Measurements from ENCODE around the gene PTGIS.

The PTGIS gene

DNA sequence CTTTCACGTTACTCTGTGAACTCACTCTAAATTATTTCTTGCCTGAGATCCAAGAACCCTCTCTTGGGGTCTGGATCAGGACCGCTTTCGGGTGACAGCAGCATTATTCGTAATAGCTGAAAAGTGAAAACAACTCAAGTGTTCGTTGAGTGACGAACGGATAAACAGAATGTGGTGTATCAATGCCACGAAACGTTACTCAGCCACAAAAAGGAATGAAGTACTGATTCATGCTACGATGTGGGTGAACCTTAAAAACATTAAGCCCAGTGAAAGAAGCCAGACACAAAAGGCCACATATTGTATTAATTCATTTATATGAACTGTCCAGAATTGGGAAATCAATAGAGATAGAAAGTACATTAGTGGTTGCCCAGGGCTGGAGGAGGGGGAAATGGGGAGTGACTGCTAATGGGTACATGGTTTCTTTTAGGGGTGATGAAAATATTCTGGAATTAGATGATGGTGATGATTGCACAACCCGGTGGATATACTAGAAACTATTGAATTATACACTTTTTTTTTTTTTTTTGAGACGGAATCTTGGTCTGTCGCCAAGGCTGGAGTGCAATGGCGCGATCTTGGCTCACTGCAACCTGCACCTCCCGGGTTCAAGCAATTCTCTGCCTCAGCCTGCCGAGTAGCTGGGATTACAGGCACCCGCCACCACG lies 8.4 kb downstream of the PTGIS start:
- no peak overlapping the region for H3K4me3 ChIP-seq (ENCODE audit: low read length)
- TF ChIP-seq, protein P1, sequence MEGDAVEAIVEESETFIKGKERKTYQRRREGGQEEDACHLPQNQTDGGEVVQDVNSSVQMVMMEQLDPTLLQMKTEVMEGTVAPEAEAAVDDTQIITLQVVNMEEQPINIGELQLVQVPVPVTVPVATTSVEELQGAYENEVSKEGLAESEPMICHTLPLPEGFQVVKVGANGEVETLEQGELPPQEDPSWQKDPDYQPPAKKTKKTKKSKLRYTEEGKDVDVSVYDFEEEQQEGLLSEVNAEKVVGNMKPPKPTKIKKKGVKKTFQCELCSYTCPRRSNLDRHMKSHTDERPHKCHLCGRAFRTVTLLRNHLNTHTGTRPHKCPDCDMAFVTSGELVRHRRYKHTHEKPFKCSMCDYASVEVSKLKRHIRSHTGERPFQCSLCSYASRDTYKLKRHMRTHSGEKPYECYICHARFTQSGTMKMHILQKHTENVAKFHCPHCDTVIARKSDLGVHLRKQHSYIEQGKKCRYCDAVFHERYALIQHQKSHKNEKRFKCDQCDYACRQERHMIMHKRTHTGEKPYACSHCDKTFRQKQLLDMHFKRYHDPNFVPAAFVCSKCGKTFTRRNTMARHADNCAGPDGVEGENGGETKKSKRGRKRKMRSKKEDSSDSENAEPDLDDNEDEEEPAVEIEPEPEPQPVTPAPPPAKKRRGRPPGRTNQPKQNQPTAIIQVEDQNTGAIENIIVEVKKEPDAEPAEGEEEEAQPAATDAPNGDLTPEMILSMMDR (conservative IDR thresholded peaks at IDR 0.05; ENCODE audit: low read depth, low read length), result no peak
- DNase-seq (ENCODE audit: low read depth), result no peak

DNA sequence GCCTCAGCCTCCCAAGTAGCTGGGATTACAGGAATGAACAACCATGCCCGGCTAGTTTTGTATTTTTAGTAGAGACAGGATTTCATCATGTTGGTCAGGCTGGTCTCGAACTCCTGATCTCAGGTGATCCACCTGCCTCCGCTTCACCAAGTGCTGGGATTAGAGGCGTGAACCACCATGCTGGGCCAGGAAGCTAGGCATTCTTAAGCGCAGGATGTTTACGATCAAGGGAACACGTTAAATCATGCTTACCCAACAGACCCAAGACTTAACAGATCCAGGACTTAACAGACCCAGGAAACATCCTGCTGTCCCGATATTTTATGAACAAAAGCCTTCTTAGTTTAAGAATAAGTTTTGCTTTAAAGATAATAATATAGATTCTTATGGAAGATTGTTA lies 9.1 kb downstream of the PTGIS start:
- TF ChIP-seq, protein P1 (conservative IDR thresholded peaks at IDR 0.05; ENCODE audit: low read depth, low read length), result no peak
- no peak for DNase-seq (ENCODE audit: low read depth)
- H3K4me3 ChIP-seq (ENCODE audit: low read length), result no peak overlapping the region

- DNase-seq (ENCODE audit: low read depth), result no peak
- no peak overlapping the region for H3K4me3 ChIP-seq (ENCODE audit: low read length)
- TF ChIP-seq, protein P1 (conservative IDR thresholded peaks at IDR 0.05; ENCODE audit: low read depth, low read length), result no peak
Measured at GRCh38 chr20:49557449-49557848, 10.5 kb downstream of the PTGIS start.

DNA sequence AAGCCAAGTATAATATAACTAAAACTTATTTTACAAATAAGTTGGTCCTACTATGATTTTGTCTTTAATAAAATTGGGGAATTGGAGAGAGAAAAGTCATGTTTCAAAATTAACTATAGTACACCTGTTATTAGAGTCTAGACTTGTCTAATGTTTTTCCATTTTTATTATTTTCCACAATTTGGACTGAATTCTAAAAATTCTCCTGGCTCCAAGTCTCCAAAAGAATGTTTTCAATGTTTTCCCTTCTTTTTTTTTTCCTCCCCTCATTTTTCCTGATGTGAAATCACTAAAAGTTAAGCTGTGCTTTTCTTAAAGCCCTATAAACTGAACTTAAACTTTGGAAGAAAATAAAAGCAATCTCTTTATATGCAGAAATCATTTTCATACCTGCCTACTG lies 11.3 kb downstream of the PTGIS start:
- DNase-seq (ENCODE audit: low read depth), result no peak
- no peak overlapping the region for H3K4me3 ChIP-seq (ENCODE audit: low read length)
- TF ChIP-seq, protein P1 (conservative IDR thresholded peaks at IDR 0.05; ENCODE audit: low read depth, low read length), result no peak

- no peak for DNase-seq (ENCODE audit: low read depth)
- no peak overlapping the region for H3K4me3 ChIP-seq (ENCODE audit: low read length)
- TF ChIP-seq, protein P1 (conservative IDR thresholded peaks at IDR 0.05; ENCODE audit: low read depth, low read length), result no peak
Measured at GRCh38 chr20:49549801-49550551, 18.0 kb downstream of the PTGIS start.

GRCh38 chr20:49548371-49548947 lies 19.5 kb downstream of the PTGIS start:
- H3K4me3 ChIP-seq (ENCODE audit: low read length), result no peak overlapping the region
- TF ChIP-seq, protein P1 (conservative IDR thresholded peaks at IDR 0.05; ENCODE audit: low read depth, low read length), result no peak
- DNase-seq (ENCODE audit: low read depth), result no peak
